K562 (cell line): ENCODE measurements around the gene GABPB1. TPM values are rescaled to one million over a fixed set of nuclear protein-coding genes. Genes with fewer than 3 reads are reported as not detected.
A peak's percentile ranks its signal among the peaks of the same experiment; 100 is the strongest.

Experiments used
- ATAC-seq: fragments of 200-7000 bp; cut with Tn5 transposase; 3 replicates; pipeline ENCODE4 v1.9.1; 2020; ENCODE audit warnings: moderate library complexity
- BruUV-seq: library from RNA; stranded (reverse); fragments of 400-500 nt; replicated peaks from 2 replicates; lab custom pipeline; 2021; lab: Mats Ljungman, UMichigan
- CTCF ChIA-PET: fragments of 300-600 bp; formaldehyde crosslinking; extraction: SDS; loops from one replicate; lab custom pipeline; 2021; ENCODE audit warnings: low intra/inter-chr PET ratio; lab: Yijun Ruan, JAX
- POLR2A ChIA-PET: fragments of 300-600, 350-650 bp; sonication (Branson Sonifier 250); formaldehyde crosslinking; extraction: SDS; loops from one replicate; lab custom pipeline; 2021; ENCODE audit warnings: antibody characterized with exemption, inconsistent platforms; lab: Yijun Ruan, JAX
- DNase-seq, 4 experiments: peaks; one replicate each; pipeline versions ENCODE4 v3.0.0 to v3.0.0-alpha.2; 2011 to 2018; ENCODE audit warnings: low spot score in 3 of 4, mixed read lengths in 3 of 4; ENCODE audit errors: extremely low read depth in 1 of 4
- FAIRE-seq: peaks from 2 replicates; lab custom pipeline; 2011; peaks lifted over from hg19 to GRCh38; lab: Jason Lieb, UNC
- H2AFZ ChIP-seq: 2 replicates; pipeline ENCODE4 v1.6.0; 2011; ENCODE audit warnings: low read depth, low read length, control low read depth, inconsistent platforms
- H3K27ac ChIP-seq: fragments of 200-600 bp; 3 replicates; pipeline ENCODE4 v1.8.0; 2011; ENCODE audit warnings: low read depth, mild to moderate bottlenecking, control low read depth, inconsistent platforms, low read length, moderate library complexity, mixed read lengths; ENCODE audit errors: extremely low read depth
- H3K27me3 ChIP-seq, 2 experiments: fragments of 300-600 bp in 1 of 2; 2 replicates in 1 of 2; 3 replicates in 1 of 2; pipeline versions ENCODE4 v1.6.0 to v1.8.0; 2011; ENCODE audit warnings: inconsistent platforms in 2 of 2, low read length in 2 of 2, mild to moderate bottlenecking in 1 of 2, mixed read lengths in 1 of 2, moderate library complexity in 1 of 2; ENCODE audit not compliant: control insufficient read depth in 2 of 2, insufficient read depth in 2 of 2
- H3K36me3 ChIP-seq: fragments of 300-600 bp; 3 replicates; pipeline ENCODE4 v1.8.0; 2011; ENCODE audit warnings: mild to moderate bottlenecking, low read length, inconsistent platforms; ENCODE audit not compliant: control insufficient read depth, insufficient read depth
- H3K4me1 ChIP-seq, 2 experiments: fragments of 200-600 bp in 1 of 2; replicated peaks in 1 of 2; 2 replicates in 1 of 2; 3 replicates in 1 of 2; pipeline versions ENCODE4 v1.5.1 to v1.8.0; 2011; ENCODE audit warnings: inconsistent platforms in 2 of 2, low read length in 2 of 2, mild to moderate bottlenecking in 1 of 2, mixed read lengths in 1 of 2, moderate library complexity in 1 of 2; ENCODE audit not compliant: control insufficient read depth in 2 of 2, insufficient read depth in 2 of 2
- H3K4me2 ChIP-seq: 2 replicates; pipeline ENCODE4 v1.6.1; 2011; ENCODE audit warnings: low read length, control low read depth, inconsistent platforms, mixed read lengths; ENCODE audit not compliant: insufficient read depth
- H3K4me3 ChIP-seq: fragments of 200-600 bp; sonication (generic), shearing (Covaris generic); 2 replicates; pipeline ENCODE4 v1.5.1; 2016; ENCODE audit warnings: control low read depth, inconsistent platforms
- H3K79me2 ChIP-seq: fragments of 200-600 bp; 3 replicates; pipeline ENCODE4 v1.8.0; 2011; ENCODE audit warnings: low read length, inconsistent platforms; ENCODE audit not compliant: control insufficient read depth, insufficient read depth
- H3K9ac ChIP-seq, 2 experiments: 2 replicates each; pipeline versions ENCODE4 v1.6.0 to v1.6.1; 2011; ENCODE audit warnings: low read depth in 2 of 2, low read length in 2 of 2, control low read depth in 1 of 2, inconsistent platforms in 1 of 2, mild to moderate bottlenecking in 1 of 2, mixed read lengths in 1 of 2; ENCODE audit not compliant: insufficient read depth in 1 of 2
- H3K9me1 ChIP-seq: one replicate; pipeline ENCODE4 v1.6.0; 2011; ENCODE audit warnings: inconsistent platforms, mild to moderate bottlenecking, low read length, moderate library complexity; ENCODE audit not compliant: control insufficient read depth, insufficient read depth
- H3K9me3 ChIP-seq: replicated peaks from 2 replicates; pipeline ENCODE4 v1.5.1; 2011; ENCODE audit warnings: low read depth, low read length, inconsistent platforms; ENCODE audit not compliant: control insufficient read depth, insufficient read depth
- H4K20me1 ChIP-seq: replicated peaks from 2 replicates; pipeline ENCODE4 v1.6.1; 2011; ENCODE audit warnings: low read length, inconsistent platforms, mixed read lengths; ENCODE audit not compliant: control insufficient read depth, insufficient read depth
- ARHGAP35 ChIP-seq: fragments of 450-650 bp; IDR thresholded peaks from 2 replicates; pipeline ENCODE4 v1.6.1; 2018; ENCODE audit not compliant: partially characterized antibody
- ATF3 ChIP-seq, 2 experiments: fragments of 450-650 bp in 1 of 2; sonication (generic) in 1 of 2; formaldehyde crosslinking in 1 of 2; IDR thresholded peaks in 1 of 2; conservative IDR thresholded peaks in 1 of 2; 2 replicates each; pipeline versions ENCODE4 v1.6.1 to v1.8.1; 2016 to 2023; ENCODE audit warnings: mild to moderate bottlenecking in 2 of 2, moderate library complexity in 2 of 2, inconsistent platforms in 1 of 2, missing genetic modification reagents in 1 of 2
- CEBPG ChIP-seq, 3 experiments: fragments of 200-800 bp in 1 of 3; sonication (Bioruptor generic) in 1 of 3; sonication (generic) in 1 of 3; formaldehyde crosslinking in 1 of 3; IDR thresholded peaks in 2 of 3; conservative IDR thresholded peaks in 1 of 3; 2 replicates each; pipeline versions ENCODE4 v1.6.1 to v1.8.0; 2016 to 2022; ENCODE audit warnings: missing compliant biosample characterization in 2 of 3, missing genetic modification characterization in 2 of 3, mild to moderate bottlenecking in 1 of 3, missing genetic modification reagents in 1 of 3
- CREB1 ChIP-seq, 2 experiments: sonication (generic) in 1 of 2; formaldehyde crosslinking in 1 of 2; IDR thresholded peaks; 2 replicates each; pipeline versions ENCODE4 v1.6.1 to v1.8.0; 2012 to 2022; ENCODE audit warnings: inconsistent platforms in 1 of 2, mild to moderate bottlenecking in 1 of 2, missing genetic modification reagents in 1 of 2, moderate library complexity in 1 of 2
- ESRRA ChIP-seq: fragments of 450-650 bp; IDR thresholded peaks from 2 replicates; pipeline ENCODE4 v1.6.1; 2014; ENCODE audit warnings: low read depth, mild to moderate bottlenecking, moderate library complexity, borderline replicate concordance
- MCM3 ChIP-seq: fragments of 450-650 bp; IDR thresholded peaks from 2 replicates; pipeline ENCODE4 v1.6.1; 2016
- MYC ChIP-seq, 2 experiments: fragments of 250-450 bp in 1 of 2; sonication (Bioruptor Pico) in 1 of 2; IDR thresholded peaks; 2 replicates each; pipeline versions ENCODE4 v1.5.1 to v1.6.1; 2012 to 2021; ENCODE audit warnings: low read depth in 2 of 2, borderline replicate concordance in 1 of 2, improper control_type of control experiment in 1 of 2, low read length in 1 of 2, mild to moderate bottlenecking in 1 of 2, moderate library complexity in 1 of 2
- PPARD ChIP-seq: fragments of 250-450 bp; sonication (Bioruptor Pico); IDR thresholded peaks from 2 replicates; pipeline ENCODE4 v1.8.0; 2022; ENCODE audit warnings: inconsistent platforms, mild to moderate bottlenecking, moderate library complexity
- SMARCB1 ChIP-seq: IDR thresholded peaks from 2 replicates; pipeline ENCODE4 v1.6.1; 2011; ENCODE audit warnings: improper control_type of control experiment, low read depth; ENCODE audit not compliant: insufficient read length
- XRCC3 ChIP-seq: fragments of 450-650 bp; IDR thresholded peaks from 2 replicates; pipeline ENCODE4 v1.6.1; 2017; ENCODE audit warnings: mild to moderate bottlenecking, moderate library complexity
- WGBS: fragments of 100-300 bp; shearing (Covaris generic); methylation state at CpG from one replicate; pipeline ENCODE4 v1.1.6; 2016; ENCODE audit warnings: low coverage, mixed read lengths; ENCODE audit not compliant: insufficient coverage; ENCODE audit errors: missing lambda C conversion rate; 5-methylcytosine and 5-hydroxymethylcytosine counted together
- in situ Hi-C: fragments of 300-500 bp; cut with MboI; formaldehyde crosslinking; loops from 4 replicates; pipeline ENCODE4 v1.15.0; 2018; ENCODE audit warnings: inconsistent platforms, mixed read lengths
- intact Hi-C: fragments of 100-400 bp; cut with micrococcal nuclease; formaldehyde crosslinking; loops from 2 replicates; pipeline ENCODE4 v1.14.2; 2022
- polyA plus RNA-seq, 8 experiments: library from polyadenylated mRNA; depleted of rRNA in 4 of 8; stranded (reverse) in 5 of 8; unstranded in 3 of 8; fragments of >200 nt; fragmentation: Nextera tagmentation in 2 of 8; fragmentation: Illumina TruSeq in 1 of 8; extraction: Ambion mirVana in 2 of 8; extraction: Trizol in 1 of 8; gene quantifications; 2 replicates each; pipeline versions ENCODE4 v1.2.1 to v1.2.3, GENCODE V29; 2011 to 2014; ENCODE audit warnings: inconsistent platforms in 1 of 8, missing spikeins in 1 of 8
- total RNA-seq, 7 experiments: library from RNA; depleted of rRNA in 6 of 7; stranded (reverse); fragments of >200 nt in 6 of 7; fragmentation: Illumina TruSeq in 2 of 7; extraction: Trizol in 2 of 7; gene quantifications; 2 replicates each; pipeline versions ENCODE4 v1.2.1 to v1.2.3, GENCODE V29; 2011 to 2021; ENCODE audit warnings: low replicate concordance in 1 of 7

GABPB1 gene
- total and polyA plus RNA-seq, 9 of the 15 experiments (the other 6 are each of a cell fraction or from before 2014, with no cell fraction given), result 11.8 to 42.3 (median 33.2) TPM

GRCh38 chr15:50278496-50278895 is 76.5 kb downstream of the GABPB1 start (continued):
- TF ChIP-seq ESRRA (no peak), XRCC3 (no peak), MYC (IDR thresholded peaks at IDR 0.05; ENCODE audit: low read depth, low read length) (no peak), MYC (CRISPR knock-in tag; IDR thresholded peaks at IDR 0.05; ENCODE audit: borderline replicate concordance, low read depth) (no peak), CREB1 (IDR thresholded peaks at IDR 0.05) (no peak), CREB1 (CRISPR knock-in tag; IDR thresholded peaks at IDR 0.05) (no peak), ARHGAP35 (no peak), SMARCB1 (no peak)

GRCh38 chr15:50277370-50277769 is 77.6 kb downstream of the GABPB1 start:
- TF ChIP-seq ATF3 (IDR thresholded peaks at IDR 0.05) (peak; percentile 37; the same call in 1 of the 2 replicates), ATF3 (CRISPR knock-in tag; conservative IDR thresholded peaks at IDR 0.05) (no peak), PPARD (CRISPR knock-in tag) (no peak), CEBPG (CRISPR knock-in tag; IDR thresholded peaks at IDR 0.05) (no peak), CEBPG (tag; conservative IDR thresholded peaks at IDR 0.05 in 1 of 2, IDR thresholded peaks at IDR 0.05 in 1 of 2) (peak in 1 of 2 experiments; percentile 27; a peak in 2 of 4 replicates), MCM3 (no peak)
- TF ChIP-seq, all 486 proteins: peak for 2
- Histone ChIP-seq H3K9me3 (no peaks in the 10 kb centered on the region), H2AFZ (no peak overlapping the region), H3K4me3 (no peak overlapping the region), H3K4me2 (no peak overlapping the region), H3K4me1 (no peaks in the 10 kb centered on the region), H3K79me2 (no peaks in the 10 kb centered on the region), H4K20me1 (no peaks in the 10 kb centered on the region), H3K9me1 (no peaks in the 10 kb centered on the region), H3K27me3 (no peaks in the 10 kb centered on the region), H3K27ac (no peak overlapping the region), H3K9ac (no peak overlapping the region), H3K36me3 (peaks cover 2% of the 10 kb centered on the region; the same call in 1 of the 3 replicates)
- BruUV-seq, result no TSS peak
- ChIA-PET CTCF (no interaction called here), POLR2A (interaction anchor here (1.5 kb wide), 1 partner anchor 9 kb away, joined by 3 read pairs; no protein-coding TSS in a partner anchor)
- FAIRE-seq, result no peak
- 100% methylated on average over 1 of the region's 1 CpG for WGBS
- intact Hi-C loops (no loop called here), in situ Hi-C loops (no loop called here)
- ATAC-seq, result no peak
- no peak for DNase-seq
